ENCODE measurements around the gene ADAMTSL4. TPM values are rescaled to one million over a fixed set of nuclear protein-coding genes. Genes with fewer than 3 reads are reported as not detected.

Gene ADAMTSL4
- total RNA-seq, 1 donor from 2014 or later: 1.8 TPM

DNA sequence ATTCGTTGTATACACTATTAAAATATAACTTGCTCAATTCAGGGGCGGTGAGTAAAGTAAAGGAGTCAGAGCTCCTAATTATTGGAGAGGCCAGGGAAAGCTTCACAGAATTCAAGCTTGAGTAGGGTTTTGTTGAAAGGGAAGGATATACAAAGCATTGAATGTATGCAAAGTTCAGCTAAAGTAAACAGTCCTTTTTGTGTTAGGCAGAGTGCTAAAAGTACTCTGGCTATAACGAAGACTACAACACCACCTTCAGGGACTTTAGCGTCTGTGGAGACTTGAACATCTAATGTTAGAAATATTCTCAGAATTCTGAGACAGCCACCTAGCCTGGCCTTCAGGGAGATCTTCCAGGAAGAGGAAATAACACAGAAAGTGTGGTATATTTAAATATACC lies 32.6 kb upstream of the ADAMTSL4 start:
- peaks cover 16% of the 10 kb centered on the region for H3K4me1 Mint-ChIP-seq
- no peak for DNase-seq

DNA sequence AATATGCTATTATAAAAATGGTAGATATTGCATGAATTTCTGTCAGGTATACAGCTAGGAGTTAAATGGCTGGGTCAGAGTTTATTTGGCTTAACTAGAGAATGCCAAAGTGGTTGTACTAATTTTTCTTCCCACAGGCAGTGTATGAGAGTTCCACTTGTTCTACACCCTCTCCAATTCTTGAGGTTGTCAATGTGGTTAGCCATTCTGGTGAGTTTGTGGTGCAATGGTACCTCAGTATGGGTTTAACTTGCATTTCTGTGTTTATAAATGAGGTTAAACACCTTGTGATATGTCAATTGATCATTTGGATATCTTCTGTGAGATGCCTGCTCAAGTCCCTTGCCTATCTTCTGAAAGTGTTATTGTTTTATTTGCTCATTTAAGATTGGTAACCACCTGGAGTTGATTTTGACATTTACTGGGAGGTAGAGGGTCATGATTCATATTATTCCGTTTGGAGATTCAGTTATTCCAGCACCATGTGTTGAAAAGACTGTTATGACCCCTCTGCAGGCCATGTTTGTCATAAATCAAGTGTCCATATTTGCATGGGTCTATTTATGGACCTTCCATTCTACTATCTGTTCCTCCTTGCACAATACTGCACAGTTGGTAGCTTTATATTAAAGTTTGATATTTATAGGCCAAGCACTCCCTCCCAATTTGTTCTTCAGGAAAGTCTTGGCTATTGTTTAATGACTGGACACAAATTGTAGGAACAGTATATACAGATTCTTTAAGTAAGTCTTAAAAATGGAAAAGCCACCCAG lies 27.8 kb upstream of the ADAMTSL4 start:
- Mint-ChIP-seq H3K27me3 (peaks cover 2% of the 10 kb centered on the region), H3K4me3 (no peak overlapping the region), H3K4me1 (peaks cover 10% of the 10 kb centered on the region), H3K27ac (no peak overlapping the region), H3K36me3 (ENCODE audit: low read depth) (no peaks in the 10 kb centered on the region), H3K9me3 (no peaks in the 10 kb centered on the region)
- DNase-seq: no peak
- intact Hi-C loops (cut with micrococcal nuclease): no loop called here

More for the DNA sequence above, 32.6 kb upstream of the ADAMTSL4 start:
- peaks cover 2% of the 10 kb centered on the region for H3K27me3 Mint-ChIP-seq
- peak overlapping the region; percentile 95 for H3K4me3 Mint-ChIP-seq
- no peaks in the 10 kb centered on the region for H3K9me3 Mint-ChIP-seq
- H3K36me3 Mint-ChIP-seq (ENCODE audit: low read depth): peaks cover 8% of the 10 kb centered on the region
- peak overlapping the region; percentile 83 for H3K27ac Mint-ChIP-seq
- intact Hi-C loops (cut with micrococcal nuclease): loop anchor here (1.0 to 5.0 kb wide), 2 partner anchors 194 to 261 kb away; partner anchors contain the start of gene PRPF3

DNA sequence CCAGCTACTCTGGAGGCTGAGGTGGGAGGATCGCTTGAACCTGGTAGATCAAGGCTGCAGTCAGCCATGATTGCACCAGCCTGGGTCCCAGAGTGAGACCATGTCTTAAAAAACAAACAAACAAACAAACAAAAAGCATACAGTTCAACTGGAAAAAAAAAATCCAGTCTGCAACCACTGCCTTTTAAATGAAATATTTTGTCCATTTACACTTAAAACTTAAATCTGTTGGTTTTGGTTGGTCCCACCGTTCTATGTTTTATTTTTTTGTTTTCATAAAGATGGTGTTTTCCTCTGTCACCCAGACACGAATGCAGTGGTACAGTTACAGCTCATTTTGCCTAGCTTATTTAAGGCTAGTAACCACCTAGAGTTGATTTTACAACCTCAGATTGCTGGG lies 23.9 kb upstream of the ADAMTSL4 start:
- no peak overlapping the region for H3K27ac Mint-ChIP-seq
- no peak overlapping the region for H3K4me3 Mint-ChIP-seq
- no peaks in the 10 kb centered on the region for H3K27me3 Mint-ChIP-seq
- H3K9me3 Mint-ChIP-seq: no peaks in the 10 kb centered on the region
- no peak for DNase-seq
- peaks cover 5% of the 10 kb centered on the region for H3K4me1 Mint-ChIP-seq
- intact Hi-C loops (cut with micrococcal nuclease): no loop called here
- H3K36me3 Mint-ChIP-seq (ENCODE audit: low read depth): no peaks in the 10 kb centered on the region

DNA sequence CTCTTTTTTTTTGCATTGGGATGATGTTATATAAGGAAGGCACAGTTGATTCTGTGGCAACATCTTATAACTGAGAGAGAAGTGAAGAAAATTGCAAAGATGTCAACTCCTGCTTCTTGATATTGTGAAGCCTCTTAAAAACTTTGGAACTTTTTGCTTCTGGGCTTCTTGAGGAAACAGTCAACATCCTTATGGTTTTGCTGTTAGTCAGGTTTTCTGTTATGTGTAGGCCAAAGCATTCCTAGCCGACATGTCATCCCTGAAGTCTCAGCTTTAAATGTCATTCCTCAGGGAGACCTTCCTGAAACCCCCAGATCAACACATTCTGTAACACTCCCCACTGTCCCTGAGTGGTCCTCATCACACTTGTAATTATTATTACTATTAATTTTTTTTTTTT lies 21.0 kb upstream of the ADAMTSL4 start:
- Mint-ChIP-seq H3K27ac (no peak overlapping the region), H3K36me3 (ENCODE audit: low read depth) (no peaks in the 10 kb centered on the region), H3K4me1 (peaks cover 3% of the 10 kb centered on the region), H3K4me3 (no peak overlapping the region), H3K27me3 (no peaks in the 10 kb centered on the region), H3K9me3 (no peaks in the 10 kb centered on the region)
- intact Hi-C loops (cut with micrococcal nuclease): no loop called here
- DNase-seq: no peak

DNA sequence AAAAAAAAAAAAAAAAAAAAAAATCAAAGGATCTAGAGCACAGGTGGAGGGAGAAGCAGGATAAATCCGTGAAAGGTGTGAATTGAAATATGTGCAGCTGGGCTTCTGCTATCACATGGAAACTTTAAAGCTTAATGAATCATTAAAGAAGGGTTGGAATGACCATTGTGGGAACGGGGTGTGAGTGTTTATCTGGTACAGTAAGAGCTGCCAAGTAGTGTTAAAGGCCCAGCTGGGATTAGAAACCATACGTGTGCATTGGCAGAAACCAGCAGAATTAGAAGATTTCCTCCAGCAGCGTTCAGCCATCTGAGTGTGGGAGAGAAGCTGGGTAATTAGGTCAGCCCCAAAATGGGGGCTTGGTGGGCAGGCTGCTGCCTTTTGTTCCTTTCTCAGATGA lies 20.2 kb upstream of the ADAMTSL4 start:
- no peak for DNase-seq
- Mint-ChIP-seq H3K9me3 (no peaks in the 10 kb centered on the region), H3K4me3 (no peak overlapping the region), H3K27me3 (no peaks in the 10 kb centered on the region), H3K27ac (no peak overlapping the region), H3K4me1 (peaks cover 3% of the 10 kb centered on the region), H3K36me3 (ENCODE audit: low read depth) (no peaks in the 10 kb centered on the region)
- intact Hi-C loops (cut with micrococcal nuclease): no loop called here

DNA sequence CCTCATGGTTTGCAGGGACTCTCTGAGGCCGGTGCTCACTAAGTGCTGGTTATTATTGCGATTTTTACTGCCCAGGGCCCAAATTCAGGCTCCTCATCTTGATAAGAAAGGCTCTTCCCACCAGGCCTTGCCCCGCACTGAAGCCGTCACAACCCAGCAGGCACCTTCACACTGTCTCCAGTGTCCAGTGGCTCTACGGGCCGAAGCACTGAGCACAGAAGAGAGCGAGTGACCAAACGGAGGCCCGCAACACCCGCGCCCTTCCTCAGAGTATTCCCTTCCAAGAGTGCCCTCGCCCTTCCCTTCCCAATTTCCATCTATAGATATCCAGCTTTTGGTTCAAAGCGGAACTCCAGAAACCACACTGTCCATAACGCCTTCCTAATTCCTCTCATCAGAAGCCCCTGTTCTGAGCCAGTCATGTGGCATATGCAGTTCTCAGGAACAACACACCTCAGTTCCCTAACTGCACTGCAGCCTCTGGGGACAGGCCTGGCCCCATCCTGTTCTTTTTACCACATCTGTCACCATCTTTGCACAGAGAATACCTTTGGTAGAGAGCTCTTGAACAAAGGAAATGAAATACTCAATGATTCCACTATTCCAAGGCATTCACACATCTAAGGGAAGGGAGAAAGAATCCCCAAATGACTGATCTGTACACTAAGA lies 18.6 kb upstream of the ADAMTSL4 start:
- Mint-ChIP-seq H3K4me3 (no peak overlapping the region), H3K36me3 (ENCODE audit: low read depth) (no peaks in the 10 kb centered on the region), H3K9me3 (no peaks in the 10 kb centered on the region), H3K27me3 (no peaks in the 10 kb centered on the region), H3K27ac (no peak overlapping the region), H3K4me1 (peaks cover 3% of the 10 kb centered on the region)
- intact Hi-C loops (cut with micrococcal nuclease): loop anchor here (5.0 kb wide), 2 partner anchors 43 to 273 kb away; partner anchors contain the start of genes CA14 and TARS2
- no peak for DNase-seq

DNA sequence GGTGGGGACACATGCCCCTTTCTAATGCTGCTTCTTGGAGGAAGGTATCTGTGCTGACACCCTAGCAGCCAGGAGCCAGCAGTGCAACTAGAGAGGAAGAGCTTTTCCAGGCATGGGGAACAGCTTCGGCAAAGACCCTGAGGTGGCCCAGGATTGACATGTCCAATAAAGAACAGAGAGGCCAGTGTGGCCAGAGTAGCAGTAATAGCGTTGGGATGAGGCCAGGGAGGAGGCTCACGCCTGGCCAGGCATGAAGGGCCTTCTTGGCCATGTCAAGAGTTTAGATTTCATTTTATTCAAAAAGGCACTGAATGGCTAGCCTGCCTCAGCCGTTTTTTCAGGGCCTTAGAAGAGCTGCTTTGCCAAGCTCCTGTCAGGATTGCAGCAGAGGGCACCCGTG lies 16.3 kb upstream of the ADAMTSL4 start:
- Mint-ChIP-seq H3K27ac (no peak overlapping the region), H3K4me1 (peaks cover 3% of the 10 kb centered on the region), H3K4me3 (no peak overlapping the region), H3K27me3 (no peaks in the 10 kb centered on the region), H3K36me3 (ENCODE audit: low read depth) (no peaks in the 10 kb centered on the region), H3K9me3 (no peaks in the 10 kb centered on the region)
- intact Hi-C loops (cut with micrococcal nuclease): loop anchor here (1.0 to 5.0 kb wide), 3 partner anchors 46 to 276 kb away; partner anchors contain the start of genes CA14 and TARS2
- no peak for DNase-seq

DNA sequence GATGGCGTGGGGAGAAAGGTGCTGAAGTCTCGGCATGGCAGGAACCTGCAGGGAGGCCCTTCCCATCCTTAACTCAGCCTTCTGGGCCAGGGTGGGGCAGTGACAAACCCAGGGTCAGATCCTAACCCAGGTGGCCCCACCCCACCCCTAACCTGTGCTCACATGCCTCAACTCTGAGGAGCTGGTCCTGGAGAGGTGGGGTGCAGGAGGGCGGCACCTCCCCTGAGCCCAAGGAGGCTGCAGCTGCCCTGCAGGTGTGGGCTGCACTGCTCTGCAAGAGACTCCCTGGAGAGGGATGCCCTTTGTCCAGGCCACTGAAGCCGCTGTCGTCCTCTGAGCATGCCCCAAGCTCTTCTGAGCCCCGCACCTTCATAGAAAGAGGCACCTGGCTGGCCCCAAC lies 15.2 kb upstream of the ADAMTSL4 start:
- DNase-seq: no peak
- Mint-ChIP-seq H3K27me3 (no peaks in the 10 kb centered on the region), H3K36me3 (ENCODE audit: low read depth) (no peaks in the 10 kb centered on the region), H3K9me3 (no peaks in the 10 kb centered on the region), H3K4me3 (no peak overlapping the region), H3K4me1 (peaks cover 3% of the 10 kb centered on the region), H3K27ac (no peak overlapping the region)
- intact Hi-C loops (cut with micrococcal nuclease): loop anchor here (5.0 kb wide), 2 partner anchors 47 to 277 kb away; partner anchors contain the start of genes CA14 and TARS2

DNA sequence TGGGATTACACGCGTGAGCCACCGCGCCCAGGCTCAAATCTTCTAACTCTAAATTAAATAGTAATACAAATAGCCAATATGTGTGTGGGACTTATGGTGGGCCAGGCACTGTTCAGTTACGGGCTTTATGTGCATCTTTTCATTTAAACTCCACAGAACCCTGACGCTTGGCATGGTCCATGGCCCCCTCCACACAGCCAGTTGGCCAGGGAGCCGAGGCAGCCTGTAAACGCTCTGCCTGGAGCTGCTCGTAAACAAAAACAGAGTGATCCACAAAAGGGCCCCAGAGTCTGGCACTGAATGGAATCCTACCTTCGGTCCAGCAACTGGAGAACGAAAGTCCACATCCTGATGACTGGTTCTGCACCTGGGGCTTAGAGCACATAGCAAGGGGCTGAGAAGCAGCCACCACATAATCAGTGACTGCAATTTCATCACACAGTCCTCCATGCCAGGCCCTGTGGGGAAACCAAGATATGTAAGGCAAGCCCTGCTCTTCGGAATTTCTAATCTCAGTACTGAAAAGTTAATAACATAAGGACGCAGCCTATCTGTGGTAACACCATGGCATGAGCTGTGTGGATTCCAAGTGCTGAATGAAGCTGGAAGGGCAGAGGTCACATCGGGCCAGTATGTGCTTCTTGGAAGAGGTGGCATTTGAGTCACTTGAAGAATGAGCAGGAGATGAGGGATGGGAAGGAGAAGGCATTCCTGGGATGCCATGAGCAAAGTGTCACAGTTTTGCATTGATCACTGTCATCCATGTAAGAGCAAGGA lies 13.5 kb upstream of the ADAMTSL4 start:
- no peak overlapping the region for H3K27ac Mint-ChIP-seq
- peaks cover 3% of the 10 kb centered on the region for H3K4me1 Mint-ChIP-seq
- no peaks in the 10 kb centered on the region for H3K36me3 Mint-ChIP-seq (ENCODE audit: low read depth)
- DNase-seq: no peak
- no peak overlapping the region for H3K4me3 Mint-ChIP-seq
- H3K9me3 Mint-ChIP-seq: no peaks in the 10 kb centered on the region
- no peaks in the 10 kb centered on the region for H3K27me3 Mint-ChIP-seq
- intact Hi-C loops (cut with micrococcal nuclease): no loop called here

DNA sequence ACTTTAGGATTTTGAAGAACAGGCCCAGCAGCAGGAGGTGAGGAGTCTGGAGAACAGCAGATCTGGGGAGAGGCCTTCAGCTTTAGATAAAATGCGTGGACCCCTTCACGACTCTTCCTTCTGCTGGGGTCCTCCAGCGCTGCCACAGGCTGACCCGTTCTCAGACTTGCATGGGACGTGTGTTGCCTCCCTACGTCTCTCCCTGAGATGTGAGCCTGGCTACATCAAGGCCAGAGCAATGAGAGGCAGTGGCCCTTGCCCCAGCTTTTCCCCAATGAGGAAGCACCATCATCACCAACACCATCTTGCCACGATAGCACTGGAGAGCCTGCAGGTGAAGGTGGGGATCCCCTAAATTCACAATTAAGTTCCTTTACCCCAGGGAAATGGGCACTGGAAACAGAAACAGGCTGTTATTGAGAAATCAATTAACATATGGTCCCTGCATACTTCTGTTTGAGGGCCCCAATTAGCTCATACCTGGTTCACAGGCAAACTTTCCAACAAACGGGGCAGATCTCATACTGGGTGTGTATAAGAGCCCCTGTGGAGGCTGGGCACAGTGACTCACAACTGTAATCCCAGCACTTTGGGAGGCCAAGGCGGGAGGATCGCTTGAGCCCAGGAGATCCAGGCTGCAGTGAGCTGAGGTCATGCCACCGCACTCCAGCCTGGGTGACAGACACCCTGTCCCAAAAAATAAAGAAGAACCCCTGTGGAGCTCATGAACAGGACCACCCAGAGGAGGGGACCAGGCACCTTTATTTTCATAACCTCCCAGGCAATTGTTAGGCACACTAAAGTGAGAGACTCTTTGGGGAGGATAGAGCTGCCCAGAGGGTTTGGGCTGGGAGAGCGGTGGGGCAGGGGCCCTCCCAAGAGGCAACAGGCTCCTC lies 12.1 kb upstream of the ADAMTSL4 start:
- intact Hi-C loops (cut with micrococcal nuclease): no loop called here
- no peak overlapping the region for H3K4me3 Mint-ChIP-seq

DNA sequence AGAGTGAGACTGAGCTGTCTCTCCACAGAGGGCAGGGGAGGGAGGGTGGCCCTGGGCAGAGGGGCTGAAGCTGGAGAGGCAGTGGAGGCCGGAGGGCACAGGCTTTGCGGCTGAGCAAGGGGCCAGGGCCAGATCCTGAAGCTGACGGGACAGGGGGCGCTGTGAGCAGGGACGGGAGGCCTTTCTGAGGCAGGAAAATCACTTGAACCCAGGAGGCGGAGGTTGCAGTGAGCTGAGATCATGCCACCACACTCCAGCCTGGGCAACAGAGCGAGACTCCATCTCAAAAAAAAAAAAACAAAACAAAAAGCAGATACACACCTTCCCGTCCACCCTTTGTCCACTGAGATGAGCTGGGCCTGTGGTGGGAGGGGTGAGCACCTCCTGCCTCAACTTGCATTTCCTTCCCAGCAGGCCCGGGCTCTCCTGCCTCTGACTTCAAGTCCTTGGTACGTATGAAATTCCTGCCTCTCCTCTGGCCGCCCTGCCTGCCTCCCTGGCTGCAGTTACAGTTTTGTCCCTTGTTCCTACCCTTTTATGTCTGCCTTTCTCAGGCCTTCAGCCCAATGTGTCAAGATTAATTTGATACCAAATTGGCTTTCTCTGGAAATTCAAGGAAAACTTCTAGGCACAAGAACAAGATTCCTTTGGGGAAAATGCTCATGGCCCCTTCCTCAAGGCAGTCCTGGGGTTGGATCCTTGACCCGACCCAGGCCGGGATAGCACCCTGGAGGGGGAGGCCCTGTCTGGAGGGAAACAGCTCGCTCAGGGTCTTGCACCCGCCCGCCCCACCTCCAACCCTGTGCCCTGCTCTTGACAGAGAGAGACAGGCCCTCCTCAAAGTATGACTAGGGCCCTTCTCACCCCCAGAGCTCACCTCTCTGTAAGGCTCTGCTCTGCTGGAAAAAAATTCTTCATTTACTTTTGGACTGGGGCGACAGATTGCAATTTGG lies 11.2 kb upstream of the ADAMTSL4 start:
- Mint-ChIP-seq H3K36me3 (ENCODE audit: low read depth) (no peaks in the 10 kb centered on the region), H3K4me1 (no peaks in the 10 kb centered on the region), H3K27me3 (peaks cover 4% of the 10 kb centered on the region), H3K27ac (no peak overlapping the region), H3K4me3 (no peak overlapping the region), H3K9me3 (no peaks in the 10 kb centered on the region)
- intact Hi-C loops (cut with micrococcal nuclease): no loop called here
- no peak for DNase-seq

More for the DNA sequence above, 12.1 kb upstream of the ADAMTSL4 start:
- no peak for DNase-seq
- no peak overlapping the region for H3K27ac Mint-ChIP-seq
- peaks cover 3% of the 10 kb centered on the region for H3K4me1 Mint-ChIP-seq
- H3K27me3 Mint-ChIP-seq: no peaks in the 10 kb centered on the region
- H3K9me3 Mint-ChIP-seq: no peaks in the 10 kb centered on the region
- no peaks in the 10 kb centered on the region for H3K36me3 Mint-ChIP-seq (ENCODE audit: low read depth)

DNA sequence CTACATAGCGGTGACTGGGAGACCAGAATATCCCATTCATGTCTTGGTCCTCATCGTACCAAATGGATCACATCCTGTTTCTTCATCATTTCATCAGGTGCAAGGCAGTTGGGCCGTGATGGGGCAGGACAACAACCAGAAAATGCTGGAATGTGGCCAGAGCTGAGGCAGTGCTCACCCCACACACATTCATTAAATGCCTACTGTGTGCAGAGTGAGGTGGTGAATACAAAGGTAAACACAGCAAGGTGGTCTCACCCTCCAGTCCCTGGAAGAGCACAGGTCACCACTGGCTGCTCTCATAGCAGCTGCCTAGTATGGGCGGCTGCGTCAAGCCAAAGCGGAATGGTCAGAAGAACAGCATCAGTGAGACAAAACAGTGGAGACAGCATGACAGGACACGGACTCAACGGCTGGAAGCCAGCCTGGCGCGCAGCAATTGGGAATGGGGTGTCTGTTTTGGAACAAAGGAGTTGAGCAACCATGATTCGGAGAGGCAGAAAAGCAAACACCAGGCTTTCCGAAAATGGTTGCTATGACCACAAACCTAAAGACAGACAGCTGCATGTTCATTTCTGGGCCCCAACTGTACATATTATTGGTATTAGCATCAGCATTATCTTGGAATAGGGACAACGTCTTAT lies 5.6 kb upstream of the ADAMTSL4 start:
- Mint-ChIP-seq H3K9me3 (no peaks in the 10 kb centered on the region), H3K36me3 (ENCODE audit: low read depth) (no peaks in the 10 kb centered on the region), H3K4me1 (peaks cover 5% of the 10 kb centered on the region), H3K27ac (no peak overlapping the region), H3K4me3 (no peak overlapping the region), H3K27me3 (peaks cover 15% of the 10 kb centered on the region)
- no peak for DNase-seq
- intact Hi-C loops (cut with micrococcal nuclease): no loop called here
